ENCODE data around the gene ST6GAL2.

ST6GAL2 gene

DNA sequence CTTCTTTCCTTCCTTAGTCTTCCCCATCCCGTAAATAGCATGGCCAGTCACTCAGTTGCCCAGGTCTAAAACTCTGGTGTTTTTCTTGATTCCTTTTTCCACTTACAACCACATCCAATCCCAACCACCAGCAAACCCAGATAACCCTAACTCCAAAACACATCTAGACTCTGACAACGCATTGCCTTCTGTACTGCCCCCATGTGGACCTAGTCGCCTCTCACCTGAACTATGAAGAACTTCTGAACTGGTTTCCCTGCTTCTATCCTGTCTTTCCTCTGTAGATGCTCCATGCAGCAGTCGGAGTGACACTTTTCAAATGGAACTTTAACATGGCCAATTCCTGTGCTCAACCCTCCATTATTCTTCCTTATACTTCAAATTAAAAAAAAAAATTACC lies 26.5 kb downstream of the ST6GAL2 start:
- DNase-seq, result no peak

DNA sequence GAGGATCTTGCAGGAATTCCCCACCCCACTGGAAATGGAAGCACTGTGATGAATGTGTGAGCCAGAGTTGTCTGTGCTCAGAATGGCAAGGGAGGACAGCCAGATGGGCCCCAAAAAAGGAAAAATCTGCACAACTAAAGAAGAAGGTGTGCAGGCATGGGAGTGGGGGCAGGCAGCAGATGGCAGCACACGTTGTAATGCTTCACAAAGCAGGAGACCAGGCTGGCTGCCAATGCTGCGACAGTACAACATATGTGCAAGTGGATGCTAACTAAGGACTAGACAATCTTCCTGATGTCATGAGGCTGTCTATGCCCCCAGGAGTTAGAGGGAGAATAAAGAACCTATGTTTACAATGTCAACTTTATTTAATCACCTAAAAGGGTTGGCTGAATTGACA lies 27.2 kb downstream of the ST6GAL2 start:
- no peak for DNase-seq

DNA sequence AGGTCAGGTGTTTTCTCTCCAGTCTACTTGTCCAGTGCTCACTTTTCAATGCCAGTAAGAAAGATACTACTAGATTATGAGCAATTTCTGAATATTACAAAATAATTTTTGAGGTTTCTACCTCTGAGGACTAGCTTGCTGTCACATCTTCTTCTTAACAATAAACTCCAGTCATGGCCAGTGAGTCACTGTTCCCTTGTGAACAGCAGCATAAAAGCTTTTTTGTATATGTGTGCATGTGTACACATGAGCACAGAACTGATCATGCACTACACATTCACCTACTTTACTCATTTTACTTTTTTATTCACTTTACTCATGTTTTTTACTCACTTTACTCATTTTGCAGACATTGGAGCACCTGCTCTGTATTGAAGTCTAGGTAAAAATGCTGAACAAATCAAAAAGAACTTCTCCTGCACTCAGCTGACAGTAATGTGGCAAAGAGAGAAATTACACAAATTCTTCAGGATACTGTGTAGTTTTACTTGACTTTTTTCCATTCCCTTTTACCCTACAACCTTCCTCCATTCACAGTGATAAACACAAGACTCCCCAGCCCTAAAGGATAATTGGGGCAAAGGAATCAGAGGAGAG lies 28.0 kb downstream of the ST6GAL2 start:
- no peak for DNase-seq

DNA sequence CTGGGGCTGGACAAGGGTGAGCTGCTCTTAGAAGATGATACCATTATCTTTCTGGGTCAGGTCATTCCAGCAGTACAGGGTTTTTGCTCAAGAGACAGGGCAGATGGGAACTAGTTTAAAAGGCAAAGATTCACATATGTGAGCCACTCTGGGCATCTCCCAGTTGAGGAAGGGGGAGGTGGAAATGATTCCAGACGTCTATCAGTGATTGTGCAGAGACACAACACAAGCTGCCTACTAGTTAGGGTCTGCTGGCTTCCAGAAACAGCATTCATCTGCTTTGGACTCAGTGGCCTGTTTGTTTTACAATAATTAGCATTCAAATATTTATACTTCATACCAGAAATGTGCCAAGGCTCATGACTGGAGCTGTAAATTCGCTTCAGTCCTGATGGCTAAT lies 32.3 kb downstream of the ST6GAL2 start:
- DNase-seq, result no peak

DNA sequence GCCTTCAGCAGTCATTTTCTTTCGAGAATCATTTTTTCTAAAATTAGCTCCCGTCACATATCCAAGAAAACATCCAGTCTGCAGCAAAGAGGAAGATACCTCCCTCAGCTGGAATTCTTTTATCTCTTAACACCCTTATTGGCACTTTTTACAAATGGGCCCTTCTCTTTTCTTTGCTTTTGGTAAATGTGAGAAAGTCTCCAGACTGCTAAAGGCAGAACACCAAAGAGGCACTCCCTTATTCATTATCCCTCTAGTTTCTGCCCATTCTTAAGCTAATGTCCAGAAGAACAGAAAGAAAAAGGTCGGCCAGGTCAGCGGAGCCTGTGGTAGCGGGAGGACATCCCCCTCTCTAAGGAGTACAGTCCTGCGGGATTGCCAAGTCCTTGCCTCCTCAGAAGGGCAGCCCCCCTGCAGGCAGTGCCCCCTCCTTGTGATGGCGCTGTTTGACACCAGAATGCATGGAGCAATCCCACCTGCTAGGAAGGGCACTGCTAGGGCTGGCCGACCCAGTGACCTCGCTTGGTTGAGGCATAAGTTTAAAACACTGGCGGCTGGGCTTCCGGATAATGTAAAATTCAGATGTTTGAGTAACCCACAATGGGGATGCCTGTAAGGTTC lies 34.0 kb downstream of the ST6GAL2 start:
- DNase-seq, result no peak

DNA sequence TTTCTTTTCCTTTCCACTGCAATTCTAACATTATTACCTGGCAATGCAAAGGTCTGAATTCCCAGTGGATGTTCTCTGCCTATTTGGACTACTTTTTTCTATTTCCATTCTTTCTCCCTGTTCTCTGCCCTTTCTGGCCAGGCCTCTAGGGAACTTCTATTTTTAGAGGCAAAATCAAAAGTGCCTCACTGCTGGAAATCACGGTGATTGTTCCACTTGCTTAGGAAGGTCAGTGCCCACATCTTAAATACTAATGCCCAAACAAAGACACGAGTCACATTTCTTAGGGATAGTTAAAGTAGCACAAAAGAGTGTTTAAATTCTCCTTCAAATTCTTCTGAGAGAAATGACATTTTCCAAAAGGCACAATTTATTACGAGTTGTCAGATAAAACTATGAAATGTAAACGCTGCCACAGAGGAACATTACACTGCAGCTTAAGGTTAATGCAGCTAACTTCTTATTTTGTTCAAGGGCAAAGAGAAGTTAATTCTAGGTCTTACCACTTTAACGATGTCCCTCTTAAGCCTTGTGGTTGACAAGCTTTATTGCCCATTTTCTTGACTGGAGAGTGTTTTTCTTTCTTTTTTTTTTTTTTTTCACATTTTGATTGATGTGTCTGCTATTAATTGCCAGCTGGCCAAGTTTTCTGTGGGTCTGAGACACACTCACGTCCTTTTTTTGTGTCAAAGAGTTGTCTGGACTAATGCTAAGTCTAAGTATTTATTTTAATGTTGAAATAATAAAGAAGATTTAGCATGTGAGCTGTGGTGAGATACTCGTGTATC lies 34.7 kb downstream of the ST6GAL2 start:
- DNase-seq, result no peak

DNA sequence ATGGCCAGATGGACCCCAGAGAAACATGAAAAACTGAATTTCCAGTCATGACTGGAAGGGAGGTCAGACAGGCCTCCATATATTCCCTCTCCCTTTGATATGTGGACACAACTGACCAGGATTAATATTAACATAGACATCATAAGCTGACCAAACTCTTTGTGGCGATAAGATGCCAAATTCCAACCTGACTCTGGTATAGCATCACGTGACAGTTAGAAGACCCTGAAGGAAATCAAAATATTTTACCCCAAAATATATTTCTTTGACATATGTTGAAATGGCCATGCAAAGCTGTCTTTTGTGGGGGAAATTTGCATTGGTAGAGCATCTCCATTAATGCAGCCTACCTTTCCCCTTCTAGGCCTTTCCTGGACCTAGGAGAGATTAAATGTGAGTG lies 36.7 kb downstream of the ST6GAL2 start:
- DNase-seq, result no peak

DNA sequence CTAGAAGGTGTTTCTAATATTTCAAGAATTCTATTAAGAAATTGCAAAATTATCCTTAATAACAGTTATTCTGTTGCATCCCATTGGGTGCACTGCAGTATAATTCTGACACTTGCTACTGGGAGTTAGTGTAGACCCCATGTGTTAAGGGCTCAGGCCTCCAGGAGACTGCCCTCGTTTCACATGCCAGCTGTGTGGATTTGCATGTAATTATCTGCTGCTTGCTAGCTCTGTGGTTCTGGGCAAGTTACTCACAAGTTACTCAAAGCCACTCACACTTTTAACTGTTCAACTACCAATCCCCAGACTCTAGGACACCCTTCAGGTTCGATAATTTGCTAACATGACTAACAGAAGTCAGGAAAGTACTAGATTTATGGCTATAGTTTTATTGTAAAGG lies 38.6 kb downstream of the ST6GAL2 start:
- no peak for DNase-seq

DNA sequence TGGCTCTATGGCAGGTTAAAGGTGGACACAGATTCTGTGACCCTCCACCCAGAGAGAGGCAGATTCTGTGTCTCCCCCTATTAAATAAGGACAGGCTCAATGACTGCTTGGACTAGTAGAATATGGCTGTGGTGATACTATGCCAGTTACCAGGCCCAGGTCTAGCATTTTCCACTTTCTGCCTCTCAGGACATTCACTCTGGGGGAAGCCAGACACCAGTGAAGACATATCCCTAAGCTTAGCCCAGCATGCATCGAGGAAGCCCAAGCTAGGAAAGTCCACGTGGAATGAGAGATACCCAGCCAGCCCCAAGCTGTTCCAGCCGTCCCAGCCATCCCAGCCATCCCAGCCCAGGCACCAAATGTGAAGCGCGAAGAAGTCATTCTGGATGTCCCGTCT lies 40.3 kb downstream of the ST6GAL2 start:
- no peak for DNase-seq

DNA sequence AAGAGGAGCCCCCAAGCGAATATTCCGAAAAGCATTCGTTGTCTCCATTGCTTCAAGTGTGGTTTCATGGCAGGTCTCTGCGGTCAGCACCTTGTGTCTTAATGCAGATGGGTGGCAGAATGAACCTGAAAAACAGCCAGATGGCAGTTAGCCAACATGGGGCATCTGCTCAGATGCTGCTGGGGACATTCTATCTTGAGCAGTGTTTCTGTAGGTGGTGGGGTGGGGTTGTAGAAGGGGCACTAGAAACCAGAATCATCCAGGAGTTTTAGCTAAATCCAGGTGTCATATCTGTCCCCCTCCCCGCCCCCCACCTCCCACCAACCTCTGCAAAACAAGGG lies 42.1 kb downstream of the ST6GAL2 start:
- no peak for DNase-seq

DNA sequence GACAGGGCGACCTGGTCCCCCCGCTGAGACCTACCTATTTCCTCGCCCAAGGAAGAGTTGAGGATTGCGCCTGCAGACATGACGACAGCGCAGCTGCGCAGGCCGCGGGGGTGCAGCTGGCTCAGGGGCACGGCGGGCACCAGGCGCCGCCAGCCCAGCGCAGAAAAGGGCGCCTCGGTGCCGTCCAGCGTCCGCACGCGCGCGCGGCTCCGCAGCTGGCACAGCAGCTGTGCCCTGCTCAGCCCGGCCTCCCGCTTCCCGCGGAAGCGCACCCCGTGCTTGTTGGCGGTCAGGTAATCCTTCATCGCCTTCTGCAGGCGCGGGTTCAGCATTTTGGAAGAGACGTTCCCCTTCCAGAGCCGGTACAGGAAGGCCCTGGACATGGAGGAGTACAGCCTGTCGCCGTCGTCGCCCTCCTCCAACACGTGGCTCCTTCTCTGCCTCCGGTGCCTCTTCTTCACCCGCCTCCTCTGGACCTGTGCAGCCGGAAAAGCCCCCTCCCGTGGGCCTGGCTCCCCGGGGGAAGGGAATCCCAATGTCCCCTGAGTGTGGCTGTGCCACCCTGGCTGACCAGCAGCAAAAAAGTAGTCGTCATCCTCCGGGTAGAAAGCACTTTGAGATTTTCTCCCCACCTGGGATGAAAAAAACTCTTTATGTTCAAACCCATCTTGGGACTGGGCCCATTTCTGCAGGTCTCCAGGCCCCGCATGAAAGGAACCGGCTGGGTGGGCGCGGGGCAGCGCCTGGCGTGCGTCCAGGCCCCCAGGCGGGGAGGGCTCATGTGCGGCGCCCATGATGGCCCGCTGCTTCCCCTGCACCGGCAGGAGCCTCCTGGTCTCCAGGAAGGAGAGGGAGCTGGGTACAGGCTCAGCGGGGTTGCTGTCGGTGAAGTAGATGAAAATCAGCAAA lies 42.7 kb downstream of the ST6GAL2 start:
- DNase-seq, result no peak

DNA sequence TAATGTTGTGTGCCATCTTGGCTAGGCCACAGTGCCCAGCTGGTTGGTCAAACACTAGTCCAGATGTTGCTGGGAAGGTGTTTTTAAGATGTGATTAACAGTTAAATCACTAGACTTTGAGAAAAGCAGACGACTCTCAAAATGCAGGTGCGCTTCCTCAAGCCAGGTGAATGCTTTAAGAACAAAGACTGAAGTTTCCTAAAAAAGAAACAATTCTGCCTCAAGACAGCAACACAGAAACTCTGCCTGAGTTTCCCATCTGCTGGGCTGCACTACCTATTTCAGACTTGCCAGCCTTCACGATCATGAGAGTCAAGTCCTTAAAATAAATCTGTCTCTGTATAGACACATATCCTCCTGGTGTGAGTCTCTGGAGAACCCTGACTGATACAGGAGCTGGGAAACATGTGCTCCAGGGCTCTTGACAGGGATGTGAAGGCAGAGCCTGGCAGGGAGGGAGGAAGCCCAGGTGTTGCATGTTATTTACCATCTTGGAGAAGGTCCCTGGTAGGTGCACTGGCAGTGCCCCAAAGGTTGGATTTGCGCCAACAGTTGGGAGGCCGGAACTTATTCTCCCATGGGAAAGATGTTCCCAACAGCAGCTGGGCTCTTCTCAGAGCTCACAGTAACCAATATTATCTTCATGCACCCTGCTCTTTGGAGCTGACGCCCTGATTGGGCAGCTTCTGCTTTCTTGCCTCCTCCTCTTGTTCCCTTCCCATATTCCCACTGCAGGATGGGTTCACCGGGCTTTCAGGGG lies 43.9 kb downstream of the ST6GAL2 start:
- no peak for DNase-seq

DNA sequence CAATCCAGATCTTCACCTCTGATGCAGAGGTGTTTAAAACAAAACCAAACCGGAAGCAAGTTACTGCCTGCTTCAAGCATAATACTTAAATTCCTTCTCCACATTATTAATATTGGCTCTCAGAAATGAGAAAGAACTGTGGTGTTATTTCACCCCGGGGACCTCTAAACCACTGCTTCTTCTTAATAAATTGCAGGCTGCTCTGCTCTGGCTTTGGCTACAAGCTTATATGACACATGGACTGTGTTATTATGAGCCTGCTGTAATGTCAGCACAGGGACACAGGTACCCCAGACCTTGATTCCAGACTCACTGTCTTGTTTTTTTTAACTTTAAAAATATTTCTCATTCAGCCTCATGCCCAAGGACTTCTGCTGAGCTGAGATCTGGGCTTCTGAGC lies 45.1 kb downstream of the ST6GAL2 start:
- DNase-seq, result no peak

DNA sequence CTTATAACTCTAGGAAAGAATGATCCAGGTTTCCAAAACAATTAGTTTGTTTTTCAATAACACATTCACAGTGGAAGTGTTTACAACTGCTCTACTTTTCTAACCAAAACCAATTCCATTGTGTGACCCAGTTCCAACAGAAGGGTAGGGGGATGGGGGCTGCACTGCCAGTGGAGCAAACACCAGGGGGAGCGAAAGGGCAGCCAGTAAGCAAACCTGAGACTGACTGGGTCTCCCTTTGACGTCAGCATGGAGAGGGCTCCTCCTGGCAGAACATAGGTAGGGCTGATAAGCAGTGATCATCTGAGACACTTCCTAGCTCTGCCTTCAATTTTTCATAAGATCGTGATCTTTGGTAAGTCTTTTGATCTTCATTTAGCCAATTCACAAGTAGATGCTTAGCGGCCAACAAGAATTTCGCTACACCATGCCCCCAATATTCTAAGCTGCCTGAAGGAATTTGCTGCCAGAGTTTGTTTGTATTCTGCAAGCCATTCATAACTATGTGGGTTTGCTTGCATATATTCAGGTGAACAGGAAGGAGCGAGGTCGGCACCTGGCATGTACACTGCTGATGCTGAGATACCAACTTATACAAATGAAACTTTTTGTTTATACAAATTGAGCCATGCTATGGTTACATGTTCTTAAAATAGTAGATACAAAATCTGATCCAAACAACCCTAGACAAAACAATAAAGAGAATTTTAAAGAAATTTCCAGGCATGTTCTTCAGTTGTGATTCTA lies 45.9 kb downstream of the ST6GAL2 start:
- no peak for DNase-seq

DNA sequence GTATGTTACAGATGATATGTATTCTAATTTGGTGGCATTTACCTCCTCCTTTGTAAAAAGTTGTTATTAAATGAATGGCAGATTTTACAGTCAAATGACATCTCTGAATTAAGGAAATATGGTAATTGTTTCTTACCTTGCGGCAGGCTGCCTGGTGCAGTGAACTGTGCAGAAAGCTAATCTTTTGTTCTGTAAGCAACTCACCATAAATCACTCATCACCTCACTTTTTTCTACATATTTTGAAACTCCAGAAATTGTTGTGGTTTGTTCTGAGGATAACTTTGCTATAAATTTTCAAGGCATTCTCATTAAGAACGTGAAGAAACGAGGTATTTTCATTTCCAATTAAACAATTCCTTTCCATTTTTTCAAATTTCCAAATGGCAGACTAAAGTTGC lies 52.7 kb downstream of the ST6GAL2 start:
- no peak for DNase-seq

DNA sequence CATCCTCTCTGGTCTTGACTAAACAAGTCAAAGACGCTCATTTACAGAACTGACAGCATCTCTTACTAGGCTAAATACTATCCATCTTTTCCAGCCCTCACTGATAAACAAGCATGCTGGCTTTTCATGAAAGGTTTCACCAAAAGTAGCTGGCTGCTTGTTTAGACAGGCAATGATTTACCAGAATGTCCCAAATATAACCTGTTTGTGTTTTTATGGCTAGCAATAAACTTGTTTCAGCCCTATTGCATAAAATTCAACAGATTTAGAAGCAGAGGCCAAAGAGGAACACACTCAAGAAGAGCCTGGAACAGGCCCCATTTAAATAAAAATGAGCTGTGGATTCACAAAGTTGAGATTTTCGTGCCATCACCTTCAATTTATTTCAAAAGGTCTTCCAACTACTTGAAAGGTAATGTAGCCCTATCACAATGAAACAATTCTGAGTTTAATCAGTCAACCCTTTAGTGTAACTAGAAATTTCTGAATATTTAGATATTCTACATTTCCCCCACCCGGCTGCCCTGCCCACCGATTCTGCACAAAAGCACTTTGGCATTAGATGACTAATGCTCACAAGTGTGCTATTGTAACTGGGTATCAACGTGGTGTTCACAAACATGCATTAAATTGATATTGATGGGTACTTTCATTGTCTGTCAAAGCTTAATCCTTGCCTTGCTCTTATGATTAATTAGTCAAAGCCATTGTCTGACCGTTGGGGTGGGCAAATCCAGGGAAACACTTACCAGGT lies 54.0 kb downstream of the ST6GAL2 start:
- no peak for DNase-seq

DNA sequence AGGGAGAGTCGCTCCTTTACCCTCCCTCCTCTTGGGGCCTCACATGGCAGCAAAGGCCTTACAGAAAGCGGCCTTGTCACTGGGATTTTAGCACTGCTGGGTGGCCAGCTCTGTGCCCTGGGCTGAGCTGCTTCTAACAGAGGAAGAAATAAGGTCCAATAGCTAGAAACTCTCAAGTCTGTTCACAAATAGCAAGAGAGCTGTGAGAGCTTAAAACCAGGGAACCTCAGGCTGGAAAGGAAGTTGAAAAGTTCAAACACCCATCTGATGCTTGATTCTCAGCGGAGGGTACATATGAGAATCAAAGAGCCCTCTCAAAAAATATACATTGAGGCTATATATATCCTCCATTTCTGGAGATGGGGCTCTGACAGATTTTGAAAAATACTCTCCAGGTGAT lies 54.7 kb downstream of the ST6GAL2 start:
- DNase-seq, result no peak

DNA sequence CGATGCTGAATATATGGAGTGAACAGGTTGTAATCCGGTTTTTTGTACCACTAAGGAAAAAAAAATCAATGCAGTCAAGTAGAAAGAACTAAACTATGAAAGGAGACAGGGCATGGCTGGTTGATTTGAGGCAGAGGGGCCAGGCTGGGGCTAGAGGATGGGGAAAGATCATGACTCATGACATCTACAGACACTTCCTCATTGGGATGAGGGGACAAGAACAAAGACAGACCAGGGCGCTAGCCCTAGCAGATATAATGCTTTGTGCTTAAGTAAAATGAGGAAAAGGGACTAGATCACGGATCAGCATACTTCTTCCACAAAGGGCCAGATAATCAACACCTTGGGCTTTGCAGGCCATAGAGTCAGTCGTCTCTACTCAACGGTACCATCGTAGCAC lies 55.8 kb downstream of the ST6GAL2 start:
- DNase-seq, result no peak

DNA sequence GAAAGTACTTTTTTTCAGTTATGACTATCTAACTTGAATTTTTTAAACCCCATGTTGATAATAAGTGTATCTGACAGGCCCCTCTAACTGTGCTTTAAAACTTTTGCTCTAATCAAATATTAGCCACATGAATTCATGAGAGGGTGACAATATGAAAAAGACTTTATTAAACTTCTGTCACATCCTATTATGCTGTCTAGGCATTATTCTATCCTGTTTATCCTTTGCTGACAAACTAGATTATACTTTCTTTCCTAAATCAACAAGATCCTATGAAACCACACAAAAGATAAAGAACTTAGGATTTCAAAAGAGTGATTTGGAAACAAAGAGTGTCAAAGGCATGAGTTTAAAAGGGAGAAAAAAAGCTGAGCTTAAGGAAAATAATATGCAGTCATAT lies 57.8 kb downstream of the ST6GAL2 start:
- DNase-seq, result no peak

DNA sequence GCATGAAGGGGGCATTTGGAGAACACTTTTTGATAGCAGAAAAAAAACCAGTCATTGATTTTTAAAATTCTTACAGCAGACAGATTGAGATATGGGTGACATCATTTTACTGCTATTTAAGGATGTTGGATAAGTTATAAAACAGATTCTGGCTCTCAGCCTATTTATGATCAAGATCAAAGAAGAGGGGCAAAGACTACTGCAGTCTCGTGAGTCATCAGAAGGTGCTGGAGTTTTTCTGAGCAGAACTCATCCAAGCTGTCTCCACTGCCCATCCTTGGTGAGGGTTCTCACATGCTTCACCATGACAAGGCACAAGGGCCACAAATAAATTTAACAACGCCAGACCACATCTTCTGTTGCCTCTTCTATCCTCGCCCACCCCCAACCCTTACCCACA lies 58.8 kb downstream of the ST6GAL2 start:
- no peak for DNase-seq

DNA sequence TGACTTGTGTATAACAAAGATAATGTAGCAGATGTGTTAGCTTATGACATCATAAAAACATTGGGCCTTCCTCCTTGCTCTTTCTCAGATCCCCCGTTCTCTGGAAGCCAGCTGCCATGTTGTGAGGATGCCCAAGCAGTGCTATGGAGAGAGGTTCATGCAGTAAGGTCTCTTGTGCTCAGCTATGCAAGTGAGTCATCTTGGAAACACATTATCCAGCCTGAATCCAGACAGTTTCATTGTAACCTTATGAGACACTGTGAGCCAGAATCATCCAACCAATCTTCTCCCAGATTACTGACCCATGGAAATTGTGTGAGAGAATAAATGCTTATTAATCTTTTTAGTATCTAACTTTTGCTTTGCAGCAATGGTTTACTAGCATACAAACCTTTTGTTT lies 60.8 kb downstream of the ST6GAL2 start:
- no peak for DNase-seq
